A549 (cell line): ENCODE results near the gene TMEM119. TPM values are rescaled to one million over a fixed set of nuclear protein-coding genes. Genes with fewer than 3 reads are reported as not detected.

Experiments used
- ATAC-seq, 2 experiments: fragments of 200-7000 bp in 1 of 2; fragments of >200 bp in 1 of 2; cut with Nextera tagmentation in 1 of 2; cut with Tn5 transposase in 1 of 2; 3 replicates each; pipeline versions ENCODE4 v1.8.0 to v1.9.1; 2018 to 2020; ENCODE audit warnings: mild to moderate bottlenecking in 1 of 2, moderate library complexity in 1 of 2
- CTCF ChIA-PET: fragments of 300-600 bp; sonication (Branson Sonifier 250); formaldehyde crosslinking; extraction: SDS; loops from one replicate; lab custom pipeline; 2021; ENCODE audit warnings: antibody characterized with exemption, inconsistent platforms; lab: Yijun Ruan, JAX
- POLR2A ChIA-PET: fragments of 350-600 bp; formaldehyde crosslinking; extraction: SDS; loops from one replicate; lab custom pipeline; 2021; ENCODE audit warnings: antibody characterized with exemption, inconsistent platforms; lab: Yijun Ruan, JAX
- DNase-seq, 2 experiments: peaks; one replicate each; pipeline versions ENCODE4 v3.0.0 to v3.0.0-alpha.2; 2011 to 2016; ENCODE audit warnings: low read depth in 1 of 2, low spot score in 1 of 2
- FAIRE-seq: peaks from 2 replicates; lab custom pipeline; 2011; peaks lifted over from hg19 to GRCh38; lab: Jason Lieb, UNC
- H3K27ac ChIP-seq, 2 experiments: fragments of >200 bp; sonication (Bioruptor Twin); formaldehyde crosslinking; 3 replicates each; pipeline ENCODE4 v1.5.1; 2016 to 2017
- H3K4me1 ChIP-seq: fragments of >200 bp; sonication (Bioruptor Twin); formaldehyde crosslinking; 3 replicates; pipeline ENCODE4 v1.6.1; 2016
- H3K4me2 ChIP-seq: fragments of >200 bp; sonication (Bioruptor Twin); formaldehyde crosslinking; 3 replicates; pipeline ENCODE4 v1.6.1; 2016
- H3K4me3 ChIP-seq: fragments of >200 bp; sonication (Bioruptor Twin); formaldehyde crosslinking; 3 replicates; pipeline ENCODE4 v1.5.1; 2016
- H3K9me3 ChIP-seq: fragments of >200 bp; sonication (Bioruptor Twin); formaldehyde crosslinking; 3 replicates; pipeline ENCODE4 v1.6.1; 2016
- BCL3 ChIP-seq: fragments of >200 bp; sonication (Bioruptor Twin); formaldehyde crosslinking; IDR thresholded peaks from 3 replicates; pipeline ENCODE4 v1.6.1; 2016
- BHLHE40 ChIP-seq: IDR thresholded peaks from 2 replicates; pipeline ENCODE4 v1.6.1; 2012; ENCODE audit warnings: low read depth, low read length, inconsistent platforms
- CBX8 ChIP-seq: fragments of 200-600 bp; sonication (generic); IDR thresholded peaks from 2 replicates; pipeline ENCODE4 v1.6.1; 2016
- CEBPB ChIP-seq, 2 experiments: fragments of >200 bp in 1 of 2; sonication (Bioruptor Twin) in 1 of 2; formaldehyde crosslinking in 1 of 2; IDR thresholded peaks; 2 replicates each; pipeline ENCODE4 v1.6.1; 2012 to 2016
- CTCF ChIP-seq: fragments of >200 bp; sonication (Bioruptor Twin); formaldehyde crosslinking; IDR thresholded peaks from 3 replicates; pipeline ENCODE4 v1.5.1; 2016
- EHF ChIP-seq: fragments of 250-450 bp; sonication (Bioruptor Pico); IDR thresholded peaks from 2 replicates; pipeline ENCODE4 v1.5.0; 2020; ENCODE audit warnings: mild to moderate bottlenecking
- GATA3 ChIP-seq: IDR thresholded peaks from 2 replicates; pipeline ENCODE4 v1.6.1; 2012; ENCODE audit warnings: borderline replicate concordance
- HDAC2 ChIP-seq: fragments of 200-600 bp; sonication (generic); IDR thresholded peaks from 2 replicates; pipeline ENCODE4 v1.6.1; 2016
- HEYL ChIP-seq: fragments of 250-450 bp; sonication (Bioruptor Pico); IDR thresholded peaks from 2 replicates; pipeline ENCODE4 v1.8.0; 2021; ENCODE audit warnings: mild to moderate bottlenecking, moderate library complexity
- HOXA7 ChIP-seq: fragments of 250-450 bp; sonication (Bioruptor Pico); IDR thresholded peaks from 2 replicates; pipeline ENCODE4 v1.5.0; 2020; ENCODE audit warnings: mild to moderate bottlenecking, moderate library complexity
- HOXB13 ChIP-seq: fragments of 250-450 bp; sonication (Bioruptor Pico); IDR thresholded peaks from 2 replicates; pipeline ENCODE4 v1.5.0; 2020; ENCODE audit warnings: low read depth, mild to moderate bottlenecking, moderate library complexity
- JUN ChIP-seq, 2 experiments: fragments of >200 bp; sonication (Bioruptor Twin); formaldehyde crosslinking; IDR thresholded peaks; 2 replicates in 1 of 2; 3 replicates in 1 of 2; pipeline ENCODE4 v1.6.1; 2016 to 2017
- JUNB ChIP-seq: fragments of >200 bp; sonication (Bioruptor Twin); formaldehyde crosslinking; IDR thresholded peaks from 2 replicates; pipeline ENCODE4 v1.6.1; 2016
- KDM5A ChIP-seq: fragments of 200-600 bp; sonication (generic); IDR thresholded peaks from 2 replicates; pipeline ENCODE4 v1.6.1; 2016; ENCODE audit warnings: antibody characterized with exemption, mild to moderate bottlenecking
- MAZ ChIP-seq: fragments of 150-350 bp; IDR thresholded peaks from 2 replicates; pipeline ENCODE4 v1.6.1; 2014; ENCODE audit warnings: antibody characterized with exemption, low read depth, low read length, borderline replicate concordance
- POLR2A ChIP-seq: IDR thresholded peaks from 2 replicates; pipeline ENCODE4 v1.6.1; 2012; ENCODE audit warnings: mild to moderate bottlenecking, low read length
- RCOR1 ChIP-seq: fragments of 150-350 bp; IDR thresholded peaks from 2 replicates; pipeline ENCODE4 v1.6.1; 2014; ENCODE audit warnings: antibody characterized with exemption, low read length, low read depth
- SREBF2 ChIP-seq: fragments of 450-650 bp; IDR thresholded peaks from 2 replicates; pipeline ENCODE4 v1.6.1; 2014; ENCODE audit warnings: mild to moderate bottlenecking, moderate library complexity
- TP53 ChIP-seq: fragments of 250-450 bp; sonication (Bioruptor Pico); IDR thresholded peaks from 2 replicates; pipeline ENCODE4 v1.5.0; 2021; ENCODE audit warnings: mild to moderate bottlenecking, moderate library complexity
- USF2 ChIP-seq: fragments of 450-650 bp; IDR thresholded peaks from 2 replicates; pipeline ENCODE4 v1.6.1; 2014; ENCODE audit warnings: antibody characterized with exemption
- WGBS: methylation state at CpG from one replicate; pipeline ENCODE4 v1.1.6; 2017; ENCODE audit errors: missing lambda C conversion rate; 5-methylcytosine and 5-hydroxymethylcytosine counted together
- polyA plus RNA-seq, 4 experiments: library from polyadenylated mRNA; depleted of rRNA in 3 of 4; stranded (reverse); fragments of >200 nt; fragmentation: RNase III in 1 of 4; extraction: RNeasy Plus Mini Kit Qiagen cat#74134 plus additional on column Dnase treatment in 1 of 4; gene quantifications; 2 replicates in 3 of 4; 3 replicates in 1 of 4; pipeline ENCODE4 v1.2.3, GENCODE V29; 2011 to 2017

Gene TMEM119
- polyA plus RNA-seq, 2 of the 4 experiments (the other 2 are of a cell fraction): not detected

- FAIRE-seq (no peak), DNase-seq (no peak), ATAC-seq (no peak)
- 45% methylated on average over 5 of the region's 5 CpGs for WGBS
- Histone ChIP-seq H3K4me2 (no peak overlapping the region), H3K4me1 (peaks cover 18% of the 10 kb centered on the region), H3K9me3 (no peaks in the 10 kb centered on the region), H3K27ac (no peak overlapping the region), H3K4me3 (no peak overlapping the region)
- CTCF ChIA-PET: interaction anchor here (1.0 to 20.7 kb wide), 3 partner anchors 10 to 41 kb away, joined by 3 to 533 read pairs (median 166); partner anchors contain the start of genes ISCU and SART3
- TF ChIP-seq POLR2A (no peak), RCOR1 (no peak), JUN (IDR thresholded peaks at IDR 0.05) (no peak), BCL3 (no peak)
- POLR2A ChIA-PET: no interaction called here
These were observed 10.7 kb upstream of the TMEM119 start for GRCh38 chr12:108608616-108609015.

GRCh38 chr12:108607981-108608600 is 10.2 kb upstream of the TMEM119 start:
- ChIA-PET POLR2A (no interaction called here), CTCF (interaction anchor here (1.0 to 20.7 kb wide), 3 partner anchors 11 to 41 kb away, joined by 3 to 533 read pairs (median 166); partner anchors contain the start of genes ISCU and SART3)
- peaks cover 13% of the 10 kb centered on the region for H3K4me1 ChIP-seq
- no peak overlapping the region for H3K4me3 ChIP-seq
- H3K27ac ChIP-seq: no peak overlapping the region
- no peak overlapping the region for H3K4me2 ChIP-seq
- 67% methylated on average over 10 of the region's 10 CpGs for WGBS
- DNase-seq (no peak), FAIRE-seq (no peak), ATAC-seq (no peak)
- TF ChIP-seq HEYL (CRISPR knock-in tag) (no peak), MAZ (no peak), EHF (CRISPR knock-in tag) (no peak), HOXA7 (CRISPR knock-in tag) (no peak), CEBPB (IDR thresholded peaks at IDR 0.05) (no peak), RCOR1 (no peak), HDAC2 (no peak), CTCF (no peak), JUNB (no peak)
- H3K9me3 ChIP-seq: no peaks in the 10 kb centered on the region

- no peak overlapping the region for H3K27ac ChIP-seq
- TF ChIP-seq JUN (IDR thresholded peaks at IDR 0.05) (no peak), SREBF2 (no peak), CBX8 (no peak), TP53 (CRISPR knock-in tag) (no peak), BHLHE40 (no peak), KDM5A (no peak), HOXB13 (CRISPR knock-in tag) (no peak), USF2 (no peak), GATA3 (no peak)
- 89% methylated on average over 9 of the region's 9 CpGs for WGBS
- no peak for ATAC-seq
- ChIA-PET POLR2A (no interaction called here), CTCF (interaction anchor here (1.0 to 20.7 kb wide), 3 partner anchors 8 to 39 kb away, joined by 3 to 533 read pairs (median 166); partner anchors contain the start of genes ISCU and SART3)
- H3K9me3 ChIP-seq: no peaks in the 10 kb centered on the region
- H3K4me1 ChIP-seq: peaks cover under 1% of the 10 kb centered on the region; the same call in 1 of the 3 replicates
- H3K4me2 ChIP-seq: no peak overlapping the region
- no peak for DNase-seq
- FAIRE-seq: no peak
- no peak overlapping the region for H3K4me3 ChIP-seq
These were observed 8.6 kb upstream of the TMEM119 start for GRCh38 chr12:108606492-108606891.
